WI38 (cell line): ENCODE results near the gene BICDL2.
"Not testable (repeated sequence)": the region's sequence is repeated elsewhere in the genome, so short reads cannot be mapped to it uniquely, and the experiment has no call there.

Experiments
- H3K4me3 ChIP-seq: 2 replicates; pipeline ENCODE4 v1.5.1; 2011; ENCODE audit warnings: low read depth, mild to moderate bottlenecking, control low read depth, low read length
- TF ChIP-seq, protein P1 (sequence below): IDR thresholded peaks from 2 replicates; pipeline ENCODE4 v1.5.1; 2012; ENCODE audit warnings: low read depth, mild to moderate bottlenecking, control low read depth, low read length

The BICDL2 gene

DNA sequence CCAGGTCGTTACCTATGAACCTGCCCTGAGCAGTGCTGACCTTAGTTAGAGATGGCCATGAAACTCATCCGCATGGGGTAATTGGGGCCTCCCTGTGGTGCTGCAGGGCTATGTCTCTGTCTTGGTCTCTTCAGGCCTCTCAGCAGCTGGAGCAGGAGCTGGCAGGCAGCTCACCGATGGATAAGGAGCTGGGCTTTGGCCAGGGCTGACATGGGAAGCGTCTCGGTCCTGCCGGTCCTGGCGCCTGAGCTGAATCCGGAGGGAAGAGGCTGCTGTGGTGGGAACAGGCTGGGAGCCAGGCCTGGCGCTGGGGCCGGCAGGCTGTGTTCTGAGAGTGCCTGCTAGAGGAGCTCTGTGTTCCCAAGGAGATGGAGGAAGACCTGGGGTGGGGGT lies 38.8 kb upstream of the BICDL2 start:
- H3K4me3 ChIP-seq, result no peak overlapping the region
- TF ChIP-seq, protein P1, sequence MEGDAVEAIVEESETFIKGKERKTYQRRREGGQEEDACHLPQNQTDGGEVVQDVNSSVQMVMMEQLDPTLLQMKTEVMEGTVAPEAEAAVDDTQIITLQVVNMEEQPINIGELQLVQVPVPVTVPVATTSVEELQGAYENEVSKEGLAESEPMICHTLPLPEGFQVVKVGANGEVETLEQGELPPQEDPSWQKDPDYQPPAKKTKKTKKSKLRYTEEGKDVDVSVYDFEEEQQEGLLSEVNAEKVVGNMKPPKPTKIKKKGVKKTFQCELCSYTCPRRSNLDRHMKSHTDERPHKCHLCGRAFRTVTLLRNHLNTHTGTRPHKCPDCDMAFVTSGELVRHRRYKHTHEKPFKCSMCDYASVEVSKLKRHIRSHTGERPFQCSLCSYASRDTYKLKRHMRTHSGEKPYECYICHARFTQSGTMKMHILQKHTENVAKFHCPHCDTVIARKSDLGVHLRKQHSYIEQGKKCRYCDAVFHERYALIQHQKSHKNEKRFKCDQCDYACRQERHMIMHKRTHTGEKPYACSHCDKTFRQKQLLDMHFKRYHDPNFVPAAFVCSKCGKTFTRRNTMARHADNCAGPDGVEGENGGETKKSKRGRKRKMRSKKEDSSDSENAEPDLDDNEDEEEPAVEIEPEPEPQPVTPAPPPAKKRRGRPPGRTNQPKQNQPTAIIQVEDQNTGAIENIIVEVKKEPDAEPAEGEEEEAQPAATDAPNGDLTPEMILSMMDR, result no peak

DNA sequence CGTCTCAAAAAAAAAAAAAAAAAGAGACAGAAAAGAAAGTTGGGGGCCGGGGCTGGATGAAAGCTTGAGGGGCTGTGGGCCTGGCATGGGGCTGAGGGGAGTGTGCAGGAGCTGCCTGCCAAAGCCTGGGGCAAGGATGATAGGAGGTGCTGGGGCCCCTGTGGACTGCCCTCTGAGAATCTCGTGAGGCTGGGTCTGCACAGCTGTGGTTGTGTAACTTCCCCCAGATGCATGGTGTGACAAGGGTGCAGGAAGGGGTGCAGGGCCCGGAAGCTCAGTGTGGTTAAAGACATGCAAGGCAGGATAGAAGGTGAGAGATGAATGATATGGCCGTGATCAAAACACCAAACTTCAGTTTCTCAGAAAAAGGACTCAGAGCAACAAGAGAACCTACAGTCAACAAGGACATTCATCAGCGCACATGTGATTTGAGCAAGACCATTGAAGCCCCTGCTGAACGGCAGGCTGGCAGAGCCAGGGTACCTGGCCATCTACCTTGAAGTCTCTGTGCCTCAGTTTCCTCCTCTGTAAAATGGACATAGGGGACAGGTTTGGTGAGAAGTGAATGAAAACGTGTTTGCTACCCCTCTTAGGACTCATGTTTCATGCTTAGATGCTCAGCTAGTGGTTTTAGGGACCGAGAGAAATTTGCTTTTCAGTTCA lies 38.2 kb upstream of the BICDL2 start:
- TF ChIP-seq, protein P1, result no peak
- H3K4me3 ChIP-seq, result no peak overlapping the region

DNA sequence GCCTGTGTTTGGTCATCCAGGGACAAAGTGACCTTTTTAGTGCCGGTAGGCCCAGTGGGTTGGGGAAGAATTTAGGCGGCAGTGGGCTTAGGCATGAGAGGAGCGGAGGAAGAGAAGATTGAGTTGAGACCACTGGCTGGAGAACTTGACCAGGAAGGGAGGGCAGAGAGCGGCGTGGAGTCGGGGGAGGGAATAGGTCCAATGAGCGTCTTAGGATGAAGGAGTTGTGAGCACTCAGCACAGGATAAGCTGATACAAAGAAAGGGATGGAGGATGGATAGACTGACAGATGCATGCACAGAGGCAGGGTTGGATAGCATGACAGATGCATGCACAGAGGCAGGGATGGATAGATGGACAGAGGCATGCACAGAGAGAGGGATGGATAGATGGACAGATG lies 36.7 kb upstream of the BICDL2 start:
- H3K4me3 ChIP-seq, result no peak overlapping the region
- TF ChIP-seq, protein P1, result no peak

DNA sequence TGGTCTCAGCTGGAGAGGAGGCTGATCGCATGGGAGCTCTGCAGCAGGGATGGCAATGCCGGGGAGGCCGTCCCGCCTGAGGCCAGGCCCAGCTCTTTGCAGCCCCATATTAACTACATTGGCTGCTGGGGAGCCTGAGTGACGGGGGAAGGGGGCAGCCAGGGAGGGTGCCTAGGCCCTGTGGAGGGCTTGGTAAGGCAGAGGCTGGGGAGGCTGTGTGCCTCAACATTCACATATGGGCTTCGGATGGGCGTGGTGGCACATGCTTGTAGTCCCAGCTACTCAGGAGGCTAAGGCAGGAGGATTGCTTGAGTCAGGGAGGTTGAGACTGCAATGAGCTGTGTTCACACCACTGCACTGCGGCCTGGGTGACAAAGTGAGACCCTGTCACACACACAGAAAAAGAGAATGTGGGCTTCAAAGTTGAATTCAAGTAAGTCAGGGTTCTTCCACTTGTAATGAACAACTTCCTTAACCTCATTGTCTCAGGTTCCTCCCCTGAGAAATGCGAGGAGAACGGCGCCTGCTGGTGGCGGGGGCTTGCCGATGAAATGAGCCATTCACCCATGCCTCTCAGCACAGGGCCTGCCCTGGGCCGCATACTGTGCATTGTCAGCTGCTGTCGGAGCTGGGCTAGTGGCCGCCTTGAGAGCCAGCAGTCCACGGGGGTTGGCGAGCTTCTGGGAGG lies 36.0 kb upstream of the BICDL2 start:
- not testable (repeated sequence) for H3K4me3 ChIP-seq

DNA sequence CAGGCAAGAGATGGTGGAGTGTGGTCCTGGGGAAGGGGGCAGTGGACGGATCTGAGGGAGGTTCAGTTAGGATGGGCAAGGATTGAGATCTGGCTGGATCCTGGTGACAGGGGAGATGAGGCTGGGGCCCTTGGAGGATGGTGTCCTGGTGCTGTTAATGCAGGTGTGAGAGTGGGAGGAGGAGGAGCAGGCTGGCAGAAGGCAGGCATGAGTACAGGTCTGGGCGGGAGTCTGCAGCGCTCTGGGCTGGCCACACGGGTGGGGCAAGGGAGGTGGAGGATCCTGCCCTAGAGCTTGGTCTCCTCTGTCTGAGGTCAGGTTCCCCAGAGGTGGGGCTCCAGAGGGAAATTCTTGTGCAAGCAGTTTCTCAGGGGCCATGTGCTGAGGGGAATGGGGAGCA lies 35.4 kb upstream of the BICDL2 start:
- H3K4me3 ChIP-seq, result not testable (repeated sequence)

DNA sequence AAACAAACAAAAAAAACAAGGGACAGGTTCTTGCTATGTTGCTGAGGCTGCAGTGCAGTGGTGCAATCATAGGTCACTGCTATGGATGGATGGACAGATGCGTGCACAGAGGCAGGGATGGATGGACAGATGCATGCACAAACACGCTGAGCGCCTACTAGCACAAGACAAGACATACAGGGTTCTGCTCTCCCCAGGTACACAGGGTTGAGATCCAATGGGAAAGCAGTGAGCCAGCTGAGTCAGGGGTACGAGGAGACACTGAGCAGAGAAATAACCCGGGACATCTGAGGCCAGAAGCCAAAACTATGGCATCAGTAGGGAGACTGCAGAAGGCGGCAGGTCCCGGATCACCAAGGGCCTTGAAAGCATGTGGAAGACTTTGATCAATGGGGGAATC lies 34.9 kb upstream of the BICDL2 start:
- H3K4me3 ChIP-seq, result no peak overlapping the region
- TF ChIP-seq, protein P1, result no peak

DNA sequence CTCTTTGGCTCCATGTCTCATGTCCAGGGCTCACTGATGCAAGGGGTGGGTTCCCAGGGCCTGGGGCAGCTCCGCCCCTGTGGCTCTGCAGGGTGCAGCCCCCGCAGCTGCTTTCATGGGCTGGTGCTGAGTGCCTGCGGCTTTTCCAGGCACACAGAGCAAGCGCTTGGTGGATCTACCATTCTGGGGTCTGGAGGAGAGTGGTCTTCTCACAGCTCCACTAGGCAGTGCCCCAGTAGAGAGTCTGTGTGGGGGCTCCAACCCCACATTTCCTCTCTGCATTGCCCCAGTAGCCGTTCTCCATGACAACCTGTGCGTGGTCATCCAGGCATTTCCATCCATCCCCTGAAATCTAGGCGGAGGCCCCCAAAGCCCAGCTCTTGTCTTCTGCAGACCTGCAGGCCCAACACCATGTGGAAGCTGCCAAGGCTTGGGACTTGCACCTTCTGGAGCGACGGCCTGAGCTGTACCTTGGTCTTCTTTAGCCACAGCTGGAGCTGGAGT lies 33.9 kb upstream of the BICDL2 start:
- TF ChIP-seq, protein P1, result no peak
- no peak overlapping the region for H3K4me3 ChIP-seq

DNA sequence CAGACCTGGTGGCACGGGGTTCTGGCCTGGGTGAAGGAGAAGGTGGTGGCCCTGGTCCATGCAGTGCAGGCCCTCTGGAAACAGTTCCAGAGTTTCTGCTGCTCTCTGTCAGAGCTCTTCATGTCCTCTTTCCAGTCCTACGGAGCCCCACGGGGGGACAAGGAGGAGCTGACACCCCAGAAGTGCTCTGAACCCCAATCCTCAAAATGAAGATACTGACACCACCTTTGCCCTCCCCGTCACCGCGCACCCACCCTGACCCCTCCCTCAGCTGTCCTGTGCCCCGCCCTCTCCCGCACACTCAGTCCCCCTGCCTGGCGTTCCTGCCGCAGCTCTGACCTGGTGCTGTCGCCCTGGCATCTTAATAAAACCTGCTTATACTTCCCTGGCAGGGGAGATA lies 32.4 kb upstream of the BICDL2 start:
- not testable (repeated sequence) for H3K4me3 ChIP-seq

DNA sequence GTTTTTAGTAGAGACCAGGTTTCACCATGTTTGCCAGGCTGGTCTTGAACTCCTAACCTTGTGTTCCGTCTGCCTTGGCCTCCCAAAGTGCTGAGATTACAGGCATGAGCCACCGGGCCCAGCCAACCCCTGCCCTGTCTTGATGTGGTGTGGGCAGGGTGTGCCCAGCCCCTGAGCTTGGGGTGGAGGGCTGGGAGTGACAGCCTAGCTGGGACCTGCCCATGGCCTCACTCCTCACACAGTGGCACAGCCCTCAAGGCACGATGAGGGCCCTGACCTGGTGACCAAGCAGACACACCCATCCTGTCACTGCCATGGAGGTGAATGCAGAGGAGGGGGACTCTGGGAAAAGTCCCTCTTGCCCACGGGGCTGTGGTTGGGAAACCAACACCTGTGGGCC lies 31.7 kb upstream of the BICDL2 start:
- no peak overlapping the region for H3K4me3 ChIP-seq
- TF ChIP-seq, protein P1, result no peak
